ENCODE measurements around the gene NABP2. TPM values are rescaled to one million over a fixed set of nuclear protein-coding genes. Genes with fewer than 3 reads are reported as not detected.

NABP2 gene
- total RNA-seq, 1 donor from 2014 or later: 18.8 TPM

DNA sequence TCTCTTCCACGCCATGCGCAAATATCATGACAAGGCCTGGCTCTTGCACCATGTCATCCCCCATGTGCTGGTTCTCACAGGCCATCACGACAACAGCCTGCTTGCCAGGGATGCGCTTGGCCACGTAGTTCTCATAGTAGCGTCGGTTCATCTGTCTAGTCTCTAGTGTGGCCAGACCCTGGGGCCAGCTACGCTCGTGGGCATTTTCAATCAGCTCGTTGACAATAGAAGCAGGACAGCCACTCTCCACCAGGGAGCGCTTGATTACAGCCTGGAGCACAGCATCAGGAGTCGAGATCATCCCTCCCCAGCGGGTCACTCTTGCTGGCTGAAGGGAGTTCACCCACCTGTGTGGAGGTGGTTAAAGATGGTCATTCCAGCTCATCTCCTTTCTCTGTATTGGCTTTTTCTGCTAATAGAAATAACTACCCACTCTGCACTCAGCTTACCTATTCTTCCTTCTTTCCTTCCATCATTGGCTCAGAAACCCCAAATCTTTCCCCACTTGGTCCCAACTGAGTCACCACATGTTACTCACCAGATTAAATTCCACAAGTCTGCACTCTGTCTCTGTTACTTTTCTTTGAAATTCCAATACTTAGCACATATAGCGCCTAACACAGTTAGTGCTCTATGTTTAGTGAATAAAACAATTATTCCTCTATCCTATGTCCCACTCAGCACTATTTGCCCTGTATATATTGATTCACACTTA lies 17.5 kb upstream of the NABP2 start:
- ATAC-seq (ENCODE audit: poor library complexity): peak; percentile 70
- peak; percentile 57 for DNase-seq
- intact Hi-C loops (cut with DNase I): no loop called here

DNA sequence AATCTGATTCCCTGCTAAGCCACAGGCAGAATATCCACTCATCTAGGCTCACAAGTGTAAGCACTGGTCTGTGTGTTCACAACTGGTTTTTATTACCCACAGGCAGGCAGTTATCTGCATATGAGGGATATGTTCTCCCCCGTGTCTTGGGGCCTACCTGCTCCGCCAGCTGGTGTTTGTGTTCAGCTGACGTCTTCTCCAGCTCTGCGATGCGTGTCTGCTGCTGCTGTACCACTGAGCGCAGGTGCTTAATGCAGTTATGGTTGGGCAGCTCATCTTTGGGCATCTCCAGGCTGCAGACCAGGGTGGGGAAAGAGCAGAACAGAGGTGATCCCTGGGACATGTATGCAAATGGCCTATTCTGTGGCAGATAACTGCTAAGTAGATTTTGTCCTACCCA lies 16.1 kb upstream of the NABP2 start:
- no peak for ATAC-seq (ENCODE audit: poor library complexity)
- intact Hi-C loops (cut with DNase I): no loop called here
- DNase-seq: no peak

DNA sequence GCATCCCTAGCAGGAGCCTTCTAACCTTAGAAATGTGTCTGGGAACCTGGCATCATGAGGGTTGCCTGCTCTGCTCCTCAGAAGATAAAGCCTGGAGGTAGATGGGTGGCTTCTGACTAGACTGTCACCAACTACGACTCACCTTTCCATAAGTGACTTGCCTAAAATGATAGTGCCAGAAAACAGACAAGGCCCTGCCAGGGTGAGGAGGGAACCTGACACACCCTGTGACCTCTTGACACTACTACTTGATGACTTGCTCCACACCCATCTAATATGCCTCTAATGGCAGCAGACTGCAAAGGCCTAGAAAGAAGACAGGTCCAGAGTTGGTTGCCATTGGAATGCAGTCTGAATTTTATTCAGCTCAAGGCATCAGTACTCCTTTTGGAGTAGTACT lies 11.8 kb upstream of the NABP2 start:
- intact Hi-C loops (cut with DNase I): no loop called here
- no peak for ATAC-seq (ENCODE audit: poor library complexity)

DNA sequence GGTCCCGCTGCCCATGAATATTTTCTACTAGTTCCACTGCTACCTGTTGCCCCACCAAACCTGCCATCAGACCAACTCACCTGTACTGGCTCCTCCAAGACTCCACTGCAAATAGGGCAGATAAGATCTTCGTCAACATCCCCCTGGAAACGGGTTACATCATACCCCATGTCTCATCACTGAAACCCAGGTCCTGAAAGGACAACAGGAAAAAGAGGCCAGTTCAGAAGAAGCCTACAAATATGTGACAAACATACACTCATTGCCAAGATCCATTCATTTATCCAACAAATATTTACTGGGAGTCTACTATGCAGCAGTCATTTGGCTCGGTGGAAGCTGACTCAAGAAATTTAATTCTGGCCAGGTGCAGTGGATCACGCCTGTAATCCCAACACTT lies 10.3 kb upstream of the NABP2 start:
- ATAC-seq (ENCODE audit: poor library complexity): no peak
- no peak for DNase-seq
- intact Hi-C loops (cut with DNase I): no loop called here

More for the DNA sequence above, 11.8 kb upstream of the NABP2 start:
- DNase-seq: no peak

DNA sequence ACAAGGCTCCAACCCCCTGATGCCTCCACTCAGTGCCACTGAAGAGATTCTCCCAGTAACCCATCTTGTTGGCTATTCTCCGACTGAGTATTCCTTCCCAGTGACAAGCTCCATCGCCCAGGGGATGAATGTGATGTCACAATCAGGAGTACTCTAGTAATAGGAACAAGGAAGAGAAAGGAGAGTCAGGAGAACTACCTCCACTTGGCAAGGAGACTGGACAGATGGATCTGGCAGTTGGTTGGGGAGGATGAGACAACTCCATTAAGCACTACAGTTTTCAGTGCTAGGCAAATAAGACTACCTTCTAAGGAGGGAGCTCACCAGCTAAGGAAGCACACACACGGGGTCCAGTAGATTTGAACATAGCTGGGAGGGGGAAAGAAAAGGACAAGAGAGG lies 7.7 kb upstream of the NABP2 start:
- no peak for DNase-seq
- intact Hi-C loops (cut with DNase I): no loop called here
- ATAC-seq (ENCODE audit: poor library complexity): no peak

DNA sequence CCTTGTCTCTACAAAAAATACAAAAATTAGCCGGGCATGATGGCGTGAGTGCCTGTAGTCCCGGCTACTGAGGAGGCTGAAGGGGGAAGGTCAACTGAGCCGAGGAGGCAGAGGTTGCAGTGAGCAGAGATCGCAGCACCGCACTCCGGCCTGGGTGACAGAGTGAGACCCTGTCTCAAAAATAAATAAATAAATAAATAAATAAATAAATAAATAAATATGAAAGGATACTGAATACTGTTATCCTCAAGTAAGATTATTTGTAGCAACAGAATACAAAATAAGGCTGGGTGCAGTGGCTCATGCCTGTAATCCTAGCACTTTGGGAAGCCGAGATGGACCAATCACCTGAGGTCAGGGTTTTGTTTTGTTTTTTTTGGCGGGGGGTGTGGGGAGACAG lies 4.3 kb upstream of the NABP2 start:
- no peak for DNase-seq
- intact Hi-C loops (cut with DNase I): no loop called here
- ATAC-seq (ENCODE audit: poor library complexity): no peak

DNA sequence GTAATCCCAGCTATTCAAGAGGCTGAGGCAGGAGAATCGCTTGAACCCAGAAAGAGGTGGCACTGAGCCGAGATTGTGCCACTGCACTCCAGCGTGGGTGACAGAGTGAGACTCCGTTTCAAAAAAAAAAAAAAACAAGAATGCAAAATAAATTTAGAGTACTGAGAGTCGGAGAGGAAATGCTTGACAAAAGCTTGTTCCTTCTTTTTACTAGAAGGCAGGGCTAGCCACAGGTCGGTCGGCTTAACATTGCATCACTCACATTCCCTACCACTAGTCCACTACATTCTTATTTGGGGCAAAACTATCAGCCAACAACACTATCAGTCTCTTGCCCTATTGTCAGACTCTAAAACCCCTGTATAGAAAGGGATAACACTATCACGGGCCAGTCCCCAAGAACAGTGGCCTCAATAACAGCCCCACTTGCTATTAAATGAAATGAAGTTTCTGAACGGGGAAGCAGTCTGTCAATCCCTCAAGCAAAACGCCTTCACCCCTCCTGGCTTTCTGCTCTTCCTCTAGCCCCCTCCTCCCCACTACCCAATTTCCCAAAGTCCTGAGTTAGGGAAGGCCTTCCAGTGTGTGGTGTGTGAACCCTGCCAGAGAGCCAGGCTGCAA lies 3.4 kb upstream of the NABP2 start:
- intact Hi-C loops (cut with DNase I): no loop called here
- ATAC-seq (ENCODE audit: poor library complexity): no peak
- DNase-seq: no peak

- intact Hi-C loops (cut with DNase I): no loop called here
- DNase-seq (peak; percentile 71), ATAC-seq (ENCODE audit: poor library complexity) (peak; percentile 38)
These were observed 2.8 kb upstream of the NABP2 start for GRCh38 chr12:56221232-56221756.

GRCh38 chr12:56221757-56222530 lies 2.2 kb upstream of the NABP2 start, which contains the start of gene RNF41:
TSS of gene RNF41 (minus strand) at chr12:56221922. CDS start at chr12:56214047, 7,875 bp downstream.
- ATAC-seq (ENCODE audit: poor library complexity) (peak; percentile 93), DNase-seq (peak; percentile 99)
- intact Hi-C loops (cut with DNase I): loop anchor here (2.0 kb wide), 2 partner anchors 31 to 103 kb away; partner anchors contain the start of gene ZC3H10

GRCh38 chr12:56222531-56222895 lies 1.6 kb upstream of the NABP2 start:
- DNase-seq: no peak
- no peak for ATAC-seq (ENCODE audit: poor library complexity)
- intact Hi-C loops (cut with DNase I): loop anchor here (2.0 kb wide), 2 partner anchors 32 to 104 kb away; partner anchors contain the start of gene ZC3H10

- peak; percentile 0 for ATAC-seq (ENCODE audit: poor library complexity)
- no peak for DNase-seq
- intact Hi-C loops (cut with DNase I): loop anchor here (2.0 kb wide), 2 partner anchors 33 to 105 kb away; partner anchors contain the start of gene ZC3H10
These were observed 506 bp upstream of the NABP2 start for GRCh38 chr12:56223571-56224101.

- intact Hi-C loops (cut with DNase I): no loop called here
- DNase-seq (no peak), ATAC-seq (ENCODE audit: poor library complexity) (no peak)
These were observed 812 bp downstream of the NABP2 start for GRCh38 chr12:56224954-56225353.

DNA sequence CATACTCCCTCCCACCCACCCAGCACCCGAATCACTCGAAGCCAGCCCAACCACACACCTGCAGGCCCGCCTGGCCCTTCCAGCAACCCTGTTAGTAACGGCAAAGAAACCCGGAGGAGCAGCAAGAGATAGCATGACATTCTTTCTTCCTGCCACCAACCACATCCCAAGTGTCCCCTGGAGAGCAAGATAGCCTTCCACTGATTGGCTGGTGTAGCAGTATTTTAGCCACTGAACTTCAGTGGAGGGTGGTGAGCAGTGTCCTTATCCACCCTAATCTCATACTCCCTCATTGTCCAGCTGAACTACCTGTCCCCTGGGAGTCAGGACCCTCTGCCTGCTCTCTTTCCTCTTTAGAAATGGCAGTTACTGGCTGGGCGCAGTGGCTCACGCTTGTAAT lies 4.9 kb downstream of the NABP2 start:
- ATAC-seq (ENCODE audit: poor library complexity) (no peak), DNase-seq (no peak)
- intact Hi-C loops (cut with DNase I): no loop called here

DNA sequence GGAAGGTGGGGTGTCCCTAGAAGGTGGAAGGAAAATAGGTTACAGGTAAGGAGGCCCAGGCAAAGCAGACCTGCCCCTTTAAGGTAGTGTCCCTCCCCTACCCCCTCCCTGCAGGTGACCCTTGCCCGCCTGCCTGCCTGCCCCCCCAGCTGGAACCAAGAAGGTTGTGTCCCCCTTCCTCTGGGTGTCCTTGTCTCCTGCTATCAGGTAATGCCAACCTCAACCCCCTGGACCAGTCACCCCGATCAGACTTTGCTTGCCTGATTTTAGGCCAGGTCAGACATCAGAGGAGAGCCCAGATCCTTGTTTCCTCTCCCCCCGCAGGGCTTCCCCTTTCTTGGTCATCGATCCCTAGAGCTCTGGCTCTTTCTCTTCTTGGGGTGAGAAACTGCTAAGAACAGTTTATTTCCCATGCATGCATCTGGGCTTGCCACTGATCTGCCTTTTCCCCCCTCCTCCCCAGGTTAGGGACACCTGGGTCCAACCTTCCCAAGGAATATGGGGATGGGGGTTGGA lies 5.8 kb downstream of the NABP2 start, which contains the start of gene SLC39A5:
Gene SLC39A5 (plus strand): TSS at position 136 of the 516 bp plus-strand sequence. CDS start 1,224 bp downstream, outside the sequence.
- DNase-seq (no peak), ATAC-seq (ENCODE audit: poor library complexity) (no peak)
- intact Hi-C loops (cut with DNase I): no loop called here

DNA sequence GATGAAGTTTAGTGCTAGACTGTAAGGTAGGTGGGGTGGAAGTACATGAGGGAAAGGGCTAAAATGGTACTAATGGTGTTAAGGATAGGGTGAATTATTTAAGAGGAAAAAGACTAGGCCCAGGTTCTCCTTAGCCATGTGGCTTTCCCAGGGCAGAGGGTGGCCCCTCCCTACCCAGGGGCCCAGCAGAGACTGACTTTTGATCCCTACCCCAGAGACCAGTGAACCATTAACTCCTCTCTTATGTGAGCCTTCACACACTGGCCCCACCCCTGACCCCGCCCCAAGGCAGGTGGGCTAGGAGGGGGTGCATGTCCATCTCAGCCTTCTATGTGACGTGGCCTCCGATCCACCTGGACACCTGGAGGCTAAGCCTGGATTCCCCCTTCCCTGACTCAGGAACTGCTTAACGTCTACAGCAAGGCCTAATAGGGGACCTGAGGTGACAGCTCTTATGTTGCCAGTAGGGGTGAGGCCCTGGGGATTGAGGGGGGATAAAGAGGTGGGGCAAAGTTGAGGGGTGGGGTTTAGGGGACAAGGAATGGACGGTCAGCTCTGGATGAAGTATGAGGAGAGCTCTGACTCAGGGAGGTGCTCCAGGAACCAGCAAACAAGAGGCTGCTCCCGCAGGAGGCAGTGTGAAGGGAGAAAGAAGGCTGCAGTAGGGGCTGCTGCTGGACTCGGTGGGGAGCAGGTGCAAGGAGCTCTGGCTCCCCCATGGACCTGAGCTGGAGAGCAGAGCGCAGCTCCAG lies 6.5 kb downstream of the NABP2 start:
- ATAC-seq (ENCODE audit: poor library complexity) (peak; percentile 11), DNase-seq (no peak)
- intact Hi-C loops (cut with DNase I): no loop called here

DNA sequence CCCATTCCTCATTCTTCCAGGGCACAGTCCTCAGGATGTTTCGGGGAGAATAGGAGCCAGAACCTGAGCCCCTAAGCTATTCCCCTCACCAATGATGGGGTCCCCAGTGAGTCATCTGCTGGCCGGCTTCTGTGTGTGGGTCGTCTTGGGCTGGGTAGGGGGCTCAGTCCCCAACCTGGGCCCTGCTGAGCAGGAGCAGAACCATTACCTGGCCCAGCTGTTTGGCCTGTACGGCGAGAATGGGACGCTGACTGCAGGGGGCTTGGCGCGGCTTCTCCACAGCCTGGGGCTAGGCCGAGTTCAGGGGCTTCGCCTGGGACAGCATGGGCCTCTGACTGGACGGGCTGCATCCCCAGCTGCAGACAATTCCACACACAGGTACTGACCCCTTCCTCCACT lies 7.0 kb downstream of the NABP2 start:
- intact Hi-C loops (cut with DNase I): no loop called here
- DNase-seq (no peak), ATAC-seq (ENCODE audit: poor library complexity) (no peak)

- no peak for DNase-seq
- intact Hi-C loops (cut with DNase I): no loop called here
- ATAC-seq (ENCODE audit: poor library complexity): no peak
These were observed 10.7 kb downstream of the NABP2 start for GRCh38 chr12:56234746-56235436.

- ATAC-seq (ENCODE audit: poor library complexity): no peak
- intact Hi-C loops (cut with DNase I): no loop called here
- no peak for DNase-seq
These were observed 11.9 kb downstream of the NABP2 start for GRCh38 chr12:56236091-56236490.
